GM21529 (cell line): ENCODE measurements around the gene PRKCZ.

ENCODE experiments used
- ATAC-seq: cut with Tn5 transposase; IDR thresholded peaks from one replicate; pipeline ENCODE4 v1.9.1; 2021; ENCODE audit not compliant: unreplicated experiment

PRKCZ gene

GRCh38 chr1:2151911-2152310, 101.7 kb downstream of the PRKCZ start:
- no peak for ATAC-seq

- no peak for ATAC-seq
Measured at GRCh38 chr1:2152954-2153353, 102.7 kb downstream of the PRKCZ start.

- ATAC-seq, result no peak
Measured at GRCh38 chr1:2154022-2154421, 103.8 kb downstream of the PRKCZ start.

GRCh38 chr1:2155147-2155598, 105.0 kb downstream of the PRKCZ start:
- no peak for ATAC-seq

- ATAC-seq, result no peak
Measured at GRCh38 chr1:2155788-2156187, 105.6 kb downstream of the PRKCZ start.

GRCh38 chr1:2156866-2157265, 106.7 kb downstream of the PRKCZ start:
- ATAC-seq, result no peak

GRCh38 chr1:2157856-2158255, 107.6 kb downstream of the PRKCZ start:
- ATAC-seq, result no peak

GRCh38 chr1:2158272-2158671, 108.1 kb downstream of the PRKCZ start:
- no peak for ATAC-seq

- no peak for ATAC-seq
Measured at GRCh38 chr1:2159124-2159523, 108.9 kb downstream of the PRKCZ start.

- ATAC-seq, result no peak
Measured at GRCh38 chr1:2160451-2161300, 110.5 kb downstream of the PRKCZ start.

- no peak for ATAC-seq
Measured at GRCh38 chr1:2163205-2163604, 113.0 kb downstream of the PRKCZ start.

GRCh38 chr1:2165646-2166045, 115.4 kb downstream of the PRKCZ start:
- no peak for ATAC-seq

- ATAC-seq, result no peak
Measured at GRCh38 chr1:2166254-2166653, 116.0 kb downstream of the PRKCZ start.

- no peak for ATAC-seq
Measured at GRCh38 chr1:2166695-2167094, 116.5 kb downstream of the PRKCZ start.

- no peak for ATAC-seq
Measured at GRCh38 chr1:2168090-2168489, 117.9 kb downstream of the PRKCZ start.

GRCh38 chr1:2168535-2168934, 118.3 kb downstream of the PRKCZ start:
- no peak for ATAC-seq

GRCh38 chr1:2169200-2169836, 119.1 kb downstream of the PRKCZ start:
- ATAC-seq, result no peak

- no peak for ATAC-seq
Measured at GRCh38 chr1:2170211-2170610, 120.0 kb downstream of the PRKCZ start.

- no peak for ATAC-seq
Measured at GRCh38 chr1:2172012-2172411, 121.8 kb downstream of the PRKCZ start.

- no peak for ATAC-seq
Measured at GRCh38 chr1:2172551-2173146, 122.4 kb downstream of the PRKCZ start.

GRCh38 chr1:2173546-2174347, 123.5 kb downstream of the PRKCZ start:
- no peak for ATAC-seq
